GM12891 (cell line): ENCODE measurements around the gene TIRAP.

Experiments used
- PAX5 ChIP-seq: IDR thresholded peaks from 2 replicates; pipeline ENCODE4 v1.6.1; 2011; ENCODE audit warnings: low read length, moderate library complexity, mild to moderate bottlenecking; ENCODE audit not compliant: insufficient read depth, severe bottlenecking
- POLR2A ChIP-seq: IDR thresholded peaks from 2 replicates; pipeline ENCODE4 v1.6.1; 2011; ENCODE audit warnings: low read depth, low read length, control low read depth
- POLR2AphosphoS5 ChIP-seq: IDR thresholded peaks from 2 replicates; pipeline ENCODE4 v1.6.1; 2011; ENCODE audit warnings: low read depth, low read length, control low read depth
- POU2F2 ChIP-seq: IDR thresholded peaks from 2 replicates; pipeline ENCODE4 v1.6.1; 2011; ENCODE audit warnings: low read depth, mild to moderate bottlenecking, control low read depth, low read length, moderate library complexity
- SPI1 ChIP-seq: IDR thresholded peaks from 2 replicates; pipeline ENCODE4 v1.6.1; 2011; ENCODE audit warnings: low read depth, low read length, control low read depth
- TAF1 ChIP-seq: IDR thresholded peaks from 2 replicates; pipeline ENCODE4 v1.6.1; 2011; ENCODE audit warnings: low read depth, low read length, control low read depth

DNA sequence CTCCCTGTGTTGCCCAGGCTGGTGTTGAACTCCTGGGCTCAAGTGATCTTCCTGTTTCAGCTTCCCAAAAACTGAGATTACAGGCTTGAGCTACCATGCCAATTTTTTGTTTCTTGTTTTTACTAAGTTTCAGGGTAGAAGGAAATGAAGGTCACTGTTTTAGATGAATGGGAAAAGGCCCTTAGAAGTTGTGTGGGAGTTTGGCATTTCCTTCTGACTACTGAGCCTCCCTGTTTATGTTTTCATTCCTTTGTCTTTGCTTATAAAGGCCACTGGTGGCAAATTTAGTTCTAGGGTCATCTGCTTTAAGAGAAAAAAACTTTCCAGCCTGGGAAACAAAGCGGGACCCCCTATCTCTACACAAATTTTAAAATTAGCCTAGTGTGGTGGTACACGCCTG lies 36.3 kb upstream of the TIRAP start:
- no peak for TF ChIP-seq POLR2A
- no peak for TF ChIP-seq TAF1
- no peak for TF ChIP-seq POLR2AphosphoS5
- no peak for TF ChIP-seq POU2F2
- no peak for TF ChIP-seq SPI1
- no peak for TF ChIP-seq PAX5
